Immature natural killer cell (primary cell): ENCODE measurements around the gene ADD2. TPM values are rescaled to one million over a fixed set of nuclear protein-coding genes. Genes with fewer than 3 reads are reported as not detected.
A peak's percentile ranks its signal among the peaks of the same experiment; 100 is the strongest.
"Not testable (repeated sequence)": the region's sequence is repeated elsewhere in the genome, so short reads cannot be mapped to it uniquely, and the experiment has no call there.

Experiments
- DNase-seq, 3 donors: peaks; one replicate each; pipeline ENCODE4 v3.0.0; 2022; ENCODE audit warnings: mixed read lengths in 1 of 3
- H3K27ac Mint-ChIP-seq, 6 donors: one replicate each; pipeline ENCODE4 v1.8.0; 2020; ENCODE audit warnings: mixed read lengths in 6 of 6, mild to moderate bottlenecking in 5 of 6, inconsistent platforms in 4 of 6, moderate library complexity in 3 of 6
- H3K27me3 Mint-ChIP-seq, 3 donors: one replicate each; pipeline ENCODE4 v1.8.0; 2020 to 2021; ENCODE audit warnings: low read depth in 3 of 3, mild to moderate bottlenecking in 3 of 3, mixed read lengths in 3 of 3, moderate library complexity in 3 of 3, inconsistent platforms in 1 of 3
- H3K36me3 Mint-ChIP-seq, 3 donors: one replicate each; pipeline ENCODE4 v1.8.0; 2020; ENCODE audit warnings: mixed read lengths in 3 of 3, inconsistent platforms in 2 of 3, mild to moderate bottlenecking in 2 of 3
- H3K4me1 Mint-ChIP-seq, 2 donors: one replicate each; pipeline ENCODE4 v1.8.0; 2020; ENCODE audit warnings: inconsistent platforms in 2 of 2, mild to moderate bottlenecking in 2 of 2, mixed read lengths in 2 of 2, moderate library complexity in 1 of 2
- H3K4me3 Mint-ChIP-seq, 5 donors: one replicate each; pipeline ENCODE4 v1.8.0; 2020; ENCODE audit warnings: mild to moderate bottlenecking in 5 of 5, mixed read lengths in 5 of 5, inconsistent platforms in 3 of 5, moderate library complexity in 3 of 5
- H3K9me3 Mint-ChIP-seq, 6 donors: one replicate each; pipeline ENCODE4 v1.8.0; 2020; ENCODE audit warnings: mild to moderate bottlenecking in 6 of 6, mixed read lengths in 6 of 6, inconsistent platforms in 4 of 6, moderate library complexity in 3 of 6
- polyA plus RNA-seq, 3 donors: library from polyadenylated mRNA; unstranded; fragments of 300-500 nt; fragmentation: Illumina TruSeq; gene quantifications; one replicate each; pipeline ENCODE4 v1.2.3, GENCODE V29; 2021

The ADD2 gene
- polyA plus RNA-seq, 3 donors from 2014 or later, result not detected

GRCh38 chr2:70670626-70671025, 97.4 kb downstream of the ADD2 start:
- Mint-ChIP-seq H3K36me3 (no peaks in the 10 kb centered on the region), H3K27ac (no peak overlapping the region), H3K4me3 (no peak overlapping the region), H3K27me3 (peaks cover 0 to 8% (median 5%) of the 10 kb centered on the region in 3 donors), H3K9me3 (no peaks in the 10 kb centered on the region), H3K4me1 (no peaks in the 10 kb centered on the region)
- no peak for DNase-seq

DNA sequence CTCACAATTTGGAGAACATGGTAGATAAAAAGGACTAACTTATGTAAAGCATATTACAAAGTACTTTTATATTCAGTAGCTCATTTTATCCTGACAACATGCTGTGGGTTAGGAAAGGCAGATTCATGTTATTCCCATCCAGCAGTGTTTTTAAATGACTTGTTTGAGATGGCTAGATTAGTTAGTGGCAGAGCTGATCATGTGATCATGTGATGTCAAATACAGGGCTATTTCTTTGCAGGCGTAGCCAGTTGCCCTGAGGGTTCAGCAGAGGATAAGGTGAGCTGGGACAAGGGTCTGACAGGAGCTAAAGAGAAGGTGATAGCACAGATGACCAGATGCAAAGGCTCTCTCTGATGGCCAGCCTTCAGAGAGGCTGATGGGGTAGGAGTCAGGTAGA, 97.8 kb downstream of the ADD2 start:
- no peaks in the 10 kb centered on the region for H3K9me3 Mint-ChIP-seq
- H3K27ac Mint-ChIP-seq, result peak overlapping the region in 1 of 6 donors; percentile 47
- H3K27me3 Mint-ChIP-seq, result peaks cover 0 to 8% (median 5%) of the 10 kb centered on the region in 3 donors
- no peaks in the 10 kb centered on the region for H3K36me3 Mint-ChIP-seq
- no peaks in the 10 kb centered on the region for H3K4me1 Mint-ChIP-seq
- no peak for DNase-seq
- H3K4me3 Mint-ChIP-seq, result no peak overlapping the region

DNA sequence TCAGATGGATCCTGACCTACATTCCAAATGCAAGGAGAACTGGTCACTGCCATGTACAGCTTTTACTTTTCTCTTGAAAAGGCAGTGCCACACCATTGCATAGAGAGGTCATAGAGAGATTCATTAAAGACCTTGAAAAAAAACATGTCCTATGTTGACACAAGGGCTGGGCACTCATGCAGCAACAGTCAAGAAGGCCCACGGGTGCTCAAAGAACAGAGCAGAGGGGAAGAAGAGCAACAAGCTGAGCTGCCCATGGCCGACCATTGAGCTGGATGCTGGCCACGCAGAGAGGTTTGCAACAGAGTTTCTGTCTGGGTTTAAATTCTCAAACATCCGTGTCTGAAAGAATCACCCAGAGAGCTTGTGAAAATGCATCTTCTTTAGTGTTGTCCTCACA, 99.1 kb downstream of the ADD2 start:
- no peaks in the 10 kb centered on the region for H3K36me3 Mint-ChIP-seq
- peaks cover 0 to 10% (median 5%) of the 10 kb centered on the region in 3 donors for H3K27me3 Mint-ChIP-seq
- DNase-seq, result no peak
- no peak overlapping the region for H3K27ac Mint-ChIP-seq
- peaks cover 0 to 2% of the 10 kb centered on the region in 2 donors for H3K4me1 Mint-ChIP-seq
- H3K9me3 Mint-ChIP-seq, result no peaks in the 10 kb centered on the region
- no peak overlapping the region for H3K4me3 Mint-ChIP-seq

- no peak overlapping the region for H3K4me3 Mint-ChIP-seq
- no peak for DNase-seq
- H3K9me3 Mint-ChIP-seq, result no peaks in the 10 kb centered on the region
- H3K4me1 Mint-ChIP-seq, result peaks cover 0 to 2% of the 10 kb centered on the region in 2 donors
- H3K36me3 Mint-ChIP-seq, result no peaks in the 10 kb centered on the region
- H3K27ac Mint-ChIP-seq, result no peak overlapping the region
- peaks cover 0 to 6% (median 5%) of the 10 kb centered on the region in 3 donors for H3K27me3 Mint-ChIP-seq
Observed at GRCh38 chr2:70668432-70668831, 99.6 kb downstream of the ADD2 start.

- Mint-ChIP-seq H3K4me3 (no peak overlapping the region), H3K27me3 (peaks cover 0 to 7% (median 5%) of the 10 kb centered on the region in 3 donors), H3K9me3 (no peaks in the 10 kb centered on the region), H3K4me1 (peaks cover 0 to 2% of the 10 kb centered on the region in 2 donors), H3K36me3 (no peaks in the 10 kb centered on the region), H3K27ac (peak overlapping the region in 1 of 6 donors; percentile 51)
- no peak for DNase-seq
Observed at GRCh38 chr2:70664525-70664924, 103.5 kb downstream of the ADD2 start.

GRCh38 chr2:70663411-70663810, 104.6 kb downstream of the ADD2 start:
- DNase-seq, result no peak
- Mint-ChIP-seq H3K36me3 (no peaks in the 10 kb centered on the region), H3K27ac (peak overlapping the region in 1 of 6 donors; percentile 47), H3K4me3 (no peak overlapping the region), H3K9me3 (no peaks in the 10 kb centered on the region), H3K4me1 (peaks cover 0 to 2% of the 10 kb centered on the region in 2 donors), H3K27me3 (peaks cover 0 to 7% (median 5%) of the 10 kb centered on the region in 3 donors)

DNA sequence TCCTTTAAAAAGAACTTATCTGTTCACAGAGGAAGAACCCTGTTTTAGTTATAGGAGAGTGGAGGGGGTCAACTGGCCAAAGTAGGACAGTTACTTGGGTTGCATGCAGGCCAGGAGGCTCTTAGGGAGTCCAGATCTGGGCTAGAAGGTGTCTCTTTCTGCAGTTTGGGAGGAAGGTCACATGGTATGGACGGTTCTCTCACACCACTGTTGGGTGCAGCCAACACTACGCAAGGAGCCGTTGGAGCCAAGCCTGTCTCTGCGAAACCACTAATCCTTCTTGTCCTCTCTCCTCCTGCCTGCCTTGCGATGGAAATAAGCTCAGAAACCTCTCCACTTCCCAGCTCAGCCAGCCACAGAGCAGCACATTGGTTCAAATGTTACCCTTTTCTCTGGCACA, 108.4 kb downstream of the ADD2 start:
- H3K9me3 Mint-ChIP-seq, result no peaks in the 10 kb centered on the region
- H3K27me3 Mint-ChIP-seq, result peaks cover 4 to 19% (median 9%) of the 10 kb centered on the region in 3 donors
- H3K4me1 Mint-ChIP-seq, result peaks cover 0 to 2% of the 10 kb centered on the region in 2 donors
- H3K4me3 Mint-ChIP-seq, result no peak overlapping the region
- H3K36me3 Mint-ChIP-seq, result no peaks in the 10 kb centered on the region
- no peak for DNase-seq
- no peak overlapping the region for H3K27ac Mint-ChIP-seq

DNA sequence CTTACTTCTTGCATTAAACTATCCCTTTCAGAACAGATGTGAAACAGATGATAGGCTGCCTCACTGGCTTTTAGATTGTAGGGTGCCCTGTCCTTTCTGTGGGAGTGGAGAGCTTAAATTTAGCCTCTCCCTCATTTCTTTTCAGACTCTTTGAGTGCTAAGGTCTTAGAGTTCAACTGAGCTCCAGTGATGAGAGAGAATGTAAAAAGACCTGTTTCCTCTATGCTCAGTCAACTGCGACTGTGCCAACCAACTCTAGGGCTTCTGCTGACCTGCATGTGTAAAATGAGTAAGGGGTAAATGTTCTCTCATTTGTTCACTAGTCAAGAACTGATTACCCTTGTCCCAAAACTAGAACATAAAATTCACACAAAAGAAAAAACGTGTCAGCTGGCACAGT, 109.5 kb downstream of the ADD2 start:
- no peaks in the 10 kb centered on the region for H3K36me3 Mint-ChIP-seq
- H3K27ac Mint-ChIP-seq, result no peak overlapping the region
- no peaks in the 10 kb centered on the region for H3K9me3 Mint-ChIP-seq
- no peak overlapping the region for H3K4me3 Mint-ChIP-seq
- no peaks in the 10 kb centered on the region for H3K4me1 Mint-ChIP-seq
- peaks cover 8 to 19% (median 9%) of the 10 kb centered on the region in 3 donors for H3K27me3 Mint-ChIP-seq
- DNase-seq, result no peak

DNA sequence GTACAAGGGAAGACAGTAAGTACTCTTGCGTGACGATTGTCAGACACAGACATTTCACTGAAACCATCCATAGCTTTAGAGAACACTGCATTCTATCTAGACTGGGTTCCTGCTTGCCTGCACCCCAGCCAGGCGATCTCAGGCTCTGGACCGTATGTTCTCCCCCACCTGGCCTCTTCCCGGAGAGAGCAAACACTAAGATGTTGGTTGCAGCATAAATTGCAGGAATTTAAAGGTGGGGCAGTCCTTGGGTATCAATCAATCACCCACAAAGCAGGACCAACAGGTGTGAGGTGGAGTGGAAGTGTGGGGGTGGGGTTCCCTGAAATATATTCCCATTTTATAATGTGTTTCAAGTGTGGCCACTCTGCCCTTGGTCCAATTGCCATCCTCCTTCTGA, 110.8 kb downstream of the ADD2 start:
- Mint-ChIP-seq H3K4me3 (no peak overlapping the region), H3K27me3 (peaks cover 6 to 19% (median 9%) of the 10 kb centered on the region in 3 donors), H3K4me1 (no peaks in the 10 kb centered on the region), H3K36me3 (no peaks in the 10 kb centered on the region), H3K9me3 (no peaks in the 10 kb centered on the region), H3K27ac (no peak overlapping the region)
- DNase-seq, result no peak

DNA sequence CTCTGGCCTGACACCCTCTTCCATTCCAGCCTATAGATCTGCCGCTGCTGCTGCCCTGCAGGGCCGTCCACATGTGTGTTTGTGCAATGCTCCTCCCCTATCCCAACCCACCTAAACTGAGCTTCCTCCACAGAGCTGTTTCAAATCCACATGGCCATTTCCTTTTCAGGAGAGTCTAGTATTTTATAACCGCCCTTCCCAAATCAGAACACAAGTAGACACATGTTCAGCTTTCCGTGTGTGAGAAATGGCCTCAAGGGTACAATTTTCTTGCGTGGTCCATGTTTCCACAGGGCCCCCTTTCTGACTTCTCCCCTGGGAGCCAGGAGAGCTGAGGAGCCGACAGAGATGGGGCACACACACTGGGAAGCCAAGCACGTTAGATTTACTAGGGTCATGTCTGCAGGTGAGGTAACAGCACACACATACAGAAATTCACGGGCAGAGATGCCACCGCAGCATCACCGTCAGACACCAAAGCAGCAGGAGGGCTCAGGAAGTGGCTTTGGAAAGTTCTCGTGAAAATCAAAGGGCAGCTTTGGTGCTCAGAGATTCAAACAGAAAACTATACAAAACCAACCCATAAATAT, 111.5 kb downstream of the ADD2 start:
- no peak overlapping the region for H3K4me3 Mint-ChIP-seq
- no peak for DNase-seq
- H3K36me3 Mint-ChIP-seq, result no peaks in the 10 kb centered on the region
- H3K27me3 Mint-ChIP-seq, result peaks cover 6 to 23% (median 9%) of the 10 kb centered on the region in 3 donors
- H3K4me1 Mint-ChIP-seq, result no peaks in the 10 kb centered on the region
- no peaks in the 10 kb centered on the region for H3K9me3 Mint-ChIP-seq
- peak overlapping the region in 1 of 6 donors; percentile 13 for H3K27ac Mint-ChIP-seq

DNA sequence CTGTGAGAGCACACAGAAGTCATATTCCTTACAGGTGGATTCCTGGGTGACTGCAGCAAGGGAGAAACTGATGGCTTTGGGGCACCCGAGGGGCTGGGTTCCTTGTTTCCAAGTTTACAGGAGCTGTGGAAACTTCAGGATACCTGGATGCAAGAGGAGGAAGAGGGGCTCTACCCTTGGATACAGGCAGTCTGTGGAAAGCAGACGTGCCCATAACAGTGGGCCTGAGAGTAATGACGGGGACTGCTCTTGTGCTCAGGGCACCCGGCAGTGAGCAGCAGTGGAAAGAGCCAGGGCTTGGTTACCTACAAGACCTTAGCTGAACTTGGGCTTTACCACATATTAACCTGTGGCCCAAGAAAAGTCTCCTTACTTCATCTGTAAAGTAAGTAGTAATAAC, 112.2 kb downstream of the ADD2 start:
- Mint-ChIP-seq H3K36me3 (no peaks in the 10 kb centered on the region), H3K4me3 (no peak overlapping the region)
- no peak for DNase-seq

GRCh38 chr2:70655211-70655610, 112.8 kb downstream of the ADD2 start:
- not testable (repeated sequence) for H3K4me3 Mint-ChIP-seq, DNase-seq, H3K4me1 Mint-ChIP-seq, H3K27ac Mint-ChIP-seq, H3K36me3 Mint-ChIP-seq, H3K9me3 Mint-ChIP-seq
- peaks cover 4 to 20% (median 11%) of the 10 kb centered on the region in 3 donors for H3K27me3 Mint-ChIP-seq

More for the DNA sequence above, 112.2 kb downstream of the ADD2 start:
- Mint-ChIP-seq H3K27ac (no peak overlapping the region), H3K9me3 (no peaks in the 10 kb centered on the region), H3K4me1 (no peaks in the 10 kb centered on the region), H3K27me3 (peaks cover 6 to 23% (median 9%) of the 10 kb centered on the region in 3 donors)

- no peak for DNase-seq
- Mint-ChIP-seq H3K27me3 (peaks cover 4 to 15% (median 11%) of the 10 kb centered on the region in 3 donors), H3K27ac (no peak overlapping the region), H3K4me1 (no peaks in the 10 kb centered on the region), H3K36me3 (no peaks in the 10 kb centered on the region), H3K9me3 (no peaks in the 10 kb centered on the region), H3K4me3 (no peak overlapping the region)
Observed at GRCh38 chr2:70651727-70652126, 116.3 kb downstream of the ADD2 start.

DNA sequence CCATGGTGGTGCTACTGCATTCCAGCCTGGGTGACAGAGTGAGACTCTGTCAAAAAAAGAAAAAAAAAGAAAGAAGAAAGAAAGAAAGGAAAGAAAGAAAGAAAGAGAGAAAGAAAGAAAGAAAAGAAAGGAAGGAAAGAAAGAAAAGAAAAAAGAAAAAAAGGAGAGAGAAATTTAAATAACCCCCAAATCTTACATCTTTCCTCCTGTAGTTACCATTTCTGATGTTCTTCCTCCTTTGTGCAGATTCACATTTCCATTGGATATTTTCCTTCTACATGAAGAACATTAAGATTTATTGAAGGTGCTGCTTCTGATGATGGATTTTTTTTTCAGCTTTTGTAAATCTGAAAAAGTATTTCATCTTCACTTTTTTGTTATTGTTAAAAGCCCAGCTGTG, 117.0 kb downstream of the ADD2 start:
- Mint-ChIP-seq H3K4me1 (no peaks in the 10 kb centered on the region), H3K4me3 (no peak overlapping the region), H3K9me3 (no peaks in the 10 kb centered on the region), H3K27me3 (peaks cover 0 to 15% (median 11%) of the 10 kb centered on the region in 3 donors), H3K27ac (no peak overlapping the region), H3K36me3 (no peaks in the 10 kb centered on the region)
- DNase-seq, result no peak

DNA sequence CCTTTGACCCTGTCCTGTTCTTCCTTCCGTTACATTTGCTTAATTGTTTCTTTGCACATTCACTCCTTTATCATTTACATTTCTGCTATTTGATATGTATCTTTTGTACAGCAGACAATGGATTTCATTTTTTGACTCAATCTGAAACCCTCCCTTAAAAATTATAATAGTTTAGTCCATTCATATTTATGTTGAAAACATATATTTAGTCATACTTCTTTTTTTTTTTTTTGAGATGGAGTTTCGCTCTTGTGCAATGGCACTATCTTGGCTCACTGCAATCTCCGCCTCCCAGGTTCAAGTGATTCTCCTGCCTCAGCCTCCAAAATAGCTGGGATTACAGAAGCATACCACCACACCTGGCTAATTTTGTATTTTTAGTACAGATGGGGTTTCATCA, 119.0 kb downstream of the ADD2 start:
- Mint-ChIP-seq H3K9me3 (no peaks in the 10 kb centered on the region), H3K4me1 (no peaks in the 10 kb centered on the region), H3K36me3 (no peaks in the 10 kb centered on the region), H3K27me3 (peaks cover 2 to 7% (median 3%) of the 10 kb centered on the region in 3 donors), H3K4me3 (no peak overlapping the region), H3K27ac (no peak overlapping the region)
- DNase-seq, result no peak
